Cardiac muscle cell (in vitro differentiated cells and primary cell): Measurements from ENCODE around the gene SLC26A3. TPM values are rescaled to one million over a fixed set of nuclear protein-coding genes. Genes with fewer than 3 reads are reported as not detected.

Source experiments
- DNase-seq, 2 donors: peaks; one replicate each; pipeline versions ENCODE4 v3.0.0 to v3.0.0-alpha.2; 2010 to 2017; ENCODE audit warnings: low read depth in 1 of 2, low spot score in 1 of 2
- H3K27ac ChIP-seq: fragments of 200-600 bp; sonication (generic); 2 replicates; pipeline ENCODE4 v1.5.1; 2016
- H3K27me3 ChIP-seq: fragments of 200-600 bp; sonication (generic); 2 replicates; pipeline ENCODE4 v1.6.0; 2016; ENCODE audit warnings: control low read depth
- H3K36me3 ChIP-seq: fragments of 200-600 bp; sonication (generic); 2 replicates; pipeline ENCODE4 v1.5.1; 2016; ENCODE audit warnings: control low read depth
- H3K4me1 ChIP-seq: fragments of 200-600 bp; sonication (generic); 2 replicates; pipeline ENCODE4 v1.8.1; 2017; ENCODE audit warnings: low read depth, mild to moderate bottlenecking, mixed run types
- H3K4me3 ChIP-seq: fragments of 200-600 bp; sonication (generic); 2 replicates; pipeline ENCODE4 v1.5.1; 2016; ENCODE audit warnings: mild to moderate bottlenecking
- H3K9me3 ChIP-seq: fragments of 200-600 bp; sonication (generic); 2 replicates; pipeline ENCODE4 v1.5.1; 2017; ENCODE audit warnings: low read depth, mild to moderate bottlenecking, control low read depth
- polyA plus RNA-seq: library from polyadenylated mRNA; unstranded; fragments of >200 nt; fragmentation: Nextera tagmentation; extraction: Ambion mirVana; gene quantifications from 2 replicates; pipeline ENCODE4 v1.2.1, GENCODE V29; 2016
- total RNA-seq: library from RNA; depleted of rRNA; stranded (reverse); fragments of >200 nt; gene quantifications from 2 replicates; pipeline ENCODE4 v1.2.3, GENCODE V29; 2016
- TF ChIP-seq, protein P1 (sequence below): IDR thresholded peaks from 2 replicates; pipeline ENCODE4 v1.5.1; 2012; ENCODE audit warnings: low read depth, mild to moderate bottlenecking, low read length

Gene SLC26A3
- total and polyA plus RNA-seq, 2 experiments from 2014 or later: 0.05 TPM; not detected in 1

DNA sequence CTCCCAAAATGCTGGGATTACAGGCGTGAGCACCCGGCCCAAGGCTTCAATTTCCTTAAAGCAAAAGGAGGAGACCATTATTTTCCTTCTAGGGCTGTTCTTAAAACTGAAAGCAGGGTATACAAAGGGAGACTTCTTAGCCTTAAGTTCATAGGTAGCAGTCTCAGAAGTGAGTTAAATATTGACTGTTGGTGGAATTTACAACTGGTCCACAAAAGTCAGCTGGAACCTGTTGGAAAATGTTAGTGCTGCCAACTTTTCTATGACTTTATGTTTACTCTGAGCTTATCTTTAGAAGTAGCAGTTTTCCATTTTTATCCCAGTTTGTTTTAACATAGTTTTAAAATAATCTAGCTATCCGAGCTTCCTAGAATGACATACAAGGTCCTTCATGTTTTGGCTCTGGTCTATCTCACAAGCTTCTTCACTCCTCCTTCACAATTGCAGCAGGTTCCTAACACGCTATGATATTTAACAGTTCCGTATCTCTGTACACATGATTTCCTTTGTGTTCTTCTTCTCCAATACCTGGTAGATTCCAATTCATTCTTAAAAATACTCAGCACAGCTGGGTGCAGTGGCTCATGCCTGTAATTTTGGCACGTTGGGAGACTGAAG is 3.3 kb downstream of the SLC26A3 start:
- no peaks in the 10 kb centered on the region for H3K4me1 ChIP-seq
- TF ChIP-seq, protein P1, sequence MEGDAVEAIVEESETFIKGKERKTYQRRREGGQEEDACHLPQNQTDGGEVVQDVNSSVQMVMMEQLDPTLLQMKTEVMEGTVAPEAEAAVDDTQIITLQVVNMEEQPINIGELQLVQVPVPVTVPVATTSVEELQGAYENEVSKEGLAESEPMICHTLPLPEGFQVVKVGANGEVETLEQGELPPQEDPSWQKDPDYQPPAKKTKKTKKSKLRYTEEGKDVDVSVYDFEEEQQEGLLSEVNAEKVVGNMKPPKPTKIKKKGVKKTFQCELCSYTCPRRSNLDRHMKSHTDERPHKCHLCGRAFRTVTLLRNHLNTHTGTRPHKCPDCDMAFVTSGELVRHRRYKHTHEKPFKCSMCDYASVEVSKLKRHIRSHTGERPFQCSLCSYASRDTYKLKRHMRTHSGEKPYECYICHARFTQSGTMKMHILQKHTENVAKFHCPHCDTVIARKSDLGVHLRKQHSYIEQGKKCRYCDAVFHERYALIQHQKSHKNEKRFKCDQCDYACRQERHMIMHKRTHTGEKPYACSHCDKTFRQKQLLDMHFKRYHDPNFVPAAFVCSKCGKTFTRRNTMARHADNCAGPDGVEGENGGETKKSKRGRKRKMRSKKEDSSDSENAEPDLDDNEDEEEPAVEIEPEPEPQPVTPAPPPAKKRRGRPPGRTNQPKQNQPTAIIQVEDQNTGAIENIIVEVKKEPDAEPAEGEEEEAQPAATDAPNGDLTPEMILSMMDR: no peak
- no peak overlapping the region for H3K4me3 ChIP-seq
- no peaks in the 10 kb centered on the region for H3K27me3 ChIP-seq
- no peaks in the 10 kb centered on the region for H3K9me3 ChIP-seq
- no peak overlapping the region for H3K27ac ChIP-seq
- H3K36me3 ChIP-seq: no peaks in the 10 kb centered on the region
- no peak for DNase-seq

DNA sequence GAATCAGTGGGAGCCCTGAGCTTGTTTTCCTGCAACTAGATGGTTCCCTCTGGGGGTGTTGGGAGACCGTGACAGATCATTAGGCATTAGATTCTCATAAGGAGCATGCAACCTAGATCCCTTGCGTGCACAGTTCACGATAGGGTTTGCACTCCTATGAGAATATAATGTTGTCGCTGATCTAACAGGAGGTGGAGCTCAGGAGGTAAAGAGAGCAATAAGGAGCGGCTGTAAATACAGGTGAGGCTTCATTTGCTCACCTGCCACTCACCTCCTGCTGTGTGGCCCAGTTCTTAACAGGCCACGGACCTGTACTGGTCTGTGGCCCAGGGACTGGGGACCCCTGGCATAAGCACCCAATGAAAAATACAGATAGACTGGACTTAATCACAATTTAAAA is 10.7 kb downstream of the SLC26A3 start:
- H3K27ac ChIP-seq: no peak overlapping the region
- TF ChIP-seq, protein P1: no peak
- no peak for DNase-seq
- H3K9me3 ChIP-seq: no peaks in the 10 kb centered on the region
- no peak overlapping the region for H3K4me3 ChIP-seq
- H3K4me1 ChIP-seq: no peaks in the 10 kb centered on the region
- H3K36me3 ChIP-seq: no peaks in the 10 kb centered on the region
- no peaks in the 10 kb centered on the region for H3K27me3 ChIP-seq

DNA sequence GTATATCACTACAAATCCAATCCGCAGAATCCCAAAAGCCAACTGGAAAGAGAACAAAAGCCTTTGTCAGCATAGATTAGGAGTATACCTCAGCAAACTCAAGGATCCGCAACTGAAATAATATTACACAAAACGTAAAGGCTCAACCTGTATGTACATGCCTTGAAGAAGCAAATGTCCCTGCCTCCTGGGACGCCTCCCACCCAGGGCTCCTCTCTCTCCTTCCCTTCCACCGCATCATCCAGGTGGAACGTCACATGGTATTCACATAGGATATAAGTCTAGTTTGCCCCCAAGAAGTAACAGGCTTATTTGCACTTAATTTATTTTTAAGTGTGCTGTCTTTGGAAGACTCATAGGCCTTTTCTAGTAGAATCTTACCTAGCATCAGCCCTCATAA is 13.4 kb downstream of the SLC26A3 start:
- Histone ChIP-seq H3K36me3 (no peaks in the 10 kb centered on the region), H3K4me1 (no peaks in the 10 kb centered on the region), H3K27me3 (no peaks in the 10 kb centered on the region), H3K27ac (no peak overlapping the region), H3K9me3 (no peaks in the 10 kb centered on the region), H3K4me3 (no peak overlapping the region)
- DNase-seq: no peak
- TF ChIP-seq, protein P1: no peak

DNA sequence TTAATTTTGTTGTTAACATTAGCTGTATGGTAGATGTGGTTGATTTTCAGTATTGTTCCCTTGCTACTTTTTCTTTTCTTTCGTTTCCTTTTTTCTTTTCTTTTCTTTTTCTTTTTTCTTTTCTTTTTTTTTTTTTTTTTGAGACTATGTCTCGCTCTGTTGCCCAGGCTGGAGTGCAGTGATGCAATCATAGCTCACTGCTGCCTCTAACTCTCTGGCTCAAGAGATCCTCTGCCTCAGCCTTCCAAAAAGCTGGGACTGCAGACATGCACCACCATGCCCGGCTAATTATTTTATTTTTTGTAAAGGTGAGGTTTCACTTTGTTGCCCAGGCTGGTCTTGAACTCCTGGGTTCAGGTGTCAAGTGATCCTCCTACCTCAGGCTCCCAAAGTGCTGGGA is 14.4 kb downstream of the SLC26A3 start:
- Histone ChIP-seq H3K4me3 (no peak overlapping the region), H3K36me3 (no peaks in the 10 kb centered on the region), H3K9me3 (no peaks in the 10 kb centered on the region), H3K27me3 (no peaks in the 10 kb centered on the region), H3K27ac (no peak overlapping the region), H3K4me1 (no peaks in the 10 kb centered on the region)
- TF ChIP-seq, protein P1: no peak
- DNase-seq: no peak

DNA sequence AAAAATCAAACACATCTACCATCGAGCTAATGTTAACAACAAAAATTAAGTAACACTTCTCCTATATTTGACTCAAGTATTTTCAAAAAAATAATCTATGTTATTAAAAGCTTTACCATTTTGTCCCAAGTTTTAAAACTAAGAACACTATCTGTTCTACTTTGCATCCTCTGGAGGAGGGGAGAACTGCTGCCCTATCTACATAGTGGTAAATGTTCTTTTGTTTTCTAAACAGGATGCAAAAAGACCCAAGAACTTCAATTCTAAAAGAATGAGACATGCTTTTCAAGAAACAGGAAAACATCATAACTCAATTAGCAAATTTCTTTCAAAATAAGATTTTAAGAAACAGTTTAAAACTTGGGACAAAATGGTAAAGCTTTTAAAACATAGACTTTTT is 14.8 kb downstream of the SLC26A3 start:
- no peaks in the 10 kb centered on the region for H3K36me3 ChIP-seq

More for the DNA sequence above, 14.8 kb downstream of the SLC26A3 start:
- Histone ChIP-seq H3K4me1 (no peaks in the 10 kb centered on the region), H3K27ac (no peak overlapping the region), H3K27me3 (no peaks in the 10 kb centered on the region), H3K9me3 (no peaks in the 10 kb centered on the region), H3K4me3 (no peak overlapping the region)
- TF ChIP-seq, protein P1: no peak
- DNase-seq: no peak
